ENCODE data around the gene COL8A2. TPM values are rescaled to one million over a fixed set of nuclear protein-coding genes. Genes with fewer than 3 reads are reported as not detected.
A peak's percentile ranks its signal among the peaks of the same experiment; 100 is the strongest.

COL8A2 gene
- polyA plus RNA-seq, 1 experiment = 6.8 TPM

DNA sequence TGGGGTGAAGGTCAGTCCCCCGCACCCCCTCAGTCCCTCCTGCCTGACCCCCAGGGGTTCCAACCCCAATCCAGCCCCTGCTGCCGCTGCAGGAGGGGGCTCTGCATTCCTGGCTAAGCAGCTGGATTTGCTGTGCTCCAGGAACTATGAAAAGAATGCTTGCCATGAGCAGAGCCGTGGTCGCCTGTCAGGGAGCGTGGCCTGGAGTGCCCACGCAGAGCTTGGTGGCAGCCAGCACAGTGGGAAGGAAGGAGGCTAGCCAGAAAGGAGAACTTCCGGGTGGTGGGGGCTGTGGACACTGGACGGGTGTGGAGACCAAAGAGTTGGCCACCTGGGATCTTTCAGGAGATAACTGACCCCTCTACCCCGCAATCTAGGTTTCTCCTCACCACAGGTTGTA is 5.6 kb downstream of the COL8A2 start:
- DNase-seq (ENCODE audit: low read depth) = no peak
- TF ChIP-seq, protein P1, sequence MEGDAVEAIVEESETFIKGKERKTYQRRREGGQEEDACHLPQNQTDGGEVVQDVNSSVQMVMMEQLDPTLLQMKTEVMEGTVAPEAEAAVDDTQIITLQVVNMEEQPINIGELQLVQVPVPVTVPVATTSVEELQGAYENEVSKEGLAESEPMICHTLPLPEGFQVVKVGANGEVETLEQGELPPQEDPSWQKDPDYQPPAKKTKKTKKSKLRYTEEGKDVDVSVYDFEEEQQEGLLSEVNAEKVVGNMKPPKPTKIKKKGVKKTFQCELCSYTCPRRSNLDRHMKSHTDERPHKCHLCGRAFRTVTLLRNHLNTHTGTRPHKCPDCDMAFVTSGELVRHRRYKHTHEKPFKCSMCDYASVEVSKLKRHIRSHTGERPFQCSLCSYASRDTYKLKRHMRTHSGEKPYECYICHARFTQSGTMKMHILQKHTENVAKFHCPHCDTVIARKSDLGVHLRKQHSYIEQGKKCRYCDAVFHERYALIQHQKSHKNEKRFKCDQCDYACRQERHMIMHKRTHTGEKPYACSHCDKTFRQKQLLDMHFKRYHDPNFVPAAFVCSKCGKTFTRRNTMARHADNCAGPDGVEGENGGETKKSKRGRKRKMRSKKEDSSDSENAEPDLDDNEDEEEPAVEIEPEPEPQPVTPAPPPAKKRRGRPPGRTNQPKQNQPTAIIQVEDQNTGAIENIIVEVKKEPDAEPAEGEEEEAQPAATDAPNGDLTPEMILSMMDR (IDR thresholded peaks at IDR 0.05; ENCODE audit: insufficient read depth, low read depth, low read length) = no peak
- no peak overlapping the region for H3K4me3 ChIP-seq (ENCODE audit: low read depth, low read length)
- POLR2A ChIA-PET = no interaction called here
- H3K36me3 ChIP-seq (ENCODE audit: control insufficient read depth, insufficient read depth, low read length) = no peaks in the 10 kb centered on the region
- H3K27me3 ChIP-seq (ENCODE audit: control insufficient read depth, insufficient read depth, low read length) = 0 out of 2 replicates have a peak, but pooled peaks cover under 1% of the 10 kb centered on the region
- CTCF ChIA-PET = interaction anchor here (0.8 to 6.9 kb wide), 5 partner anchors 10 to 30 kb away, joined by 3 to 71 read pairs (median 6); no protein-coding TSS in a partner anchor

GRCh38 chr1:36118447-36119204 is 6.4 kb downstream of the COL8A2 start:
- Histone ChIP-seq H3K4me3 (ENCODE audit: low read depth, low read length) (no peak overlapping the region), H3K27me3 (ENCODE audit: control insufficient read depth, insufficient read depth, low read length) (no peaks in the 10 kb centered on the region), H3K36me3 (ENCODE audit: control insufficient read depth, insufficient read depth, low read length) (no peaks in the 10 kb centered on the region)
- TF ChIP-seq, protein P1 (IDR thresholded peaks at IDR 0.05; ENCODE audit: insufficient read depth, low read depth, low read length) = no peak
- DNase-seq (ENCODE audit: low read depth) = no peak
- CTCF ChIA-PET = interaction anchor here (0.8 to 6.9 kb wide), 10 partner anchors 9 to 31 kb away, joined by 3 to 71 read pairs (median 4); no protein-coding TSS in a partner anchor
- POLR2A ChIA-PET = no interaction called here

GRCh38 chr1:36116901-36117300 is 8.1 kb downstream of the COL8A2 start:
- H3K4me3 ChIP-seq (ENCODE audit: low read depth, low read length) = no peak overlapping the region
- H3K36me3 ChIP-seq (ENCODE audit: control insufficient read depth, insufficient read depth, low read length) = peaks cover 1% of the 10 kb centered on the region; the same call in 1 of the 2 replicates
- TF ChIP-seq, protein P1 (IDR thresholded peaks at IDR 0.05; ENCODE audit: insufficient read depth, low read depth, low read length) = no peak
- POLR2A ChIA-PET = no interaction called here
- no peaks in the 10 kb centered on the region for H3K27me3 ChIP-seq (ENCODE audit: control insufficient read depth, insufficient read depth, low read length)
- CTCF ChIA-PET = interaction anchor here (1.2 to 6.9 kb wide), 5 partner anchors 13 to 33 kb away, joined by 3 to 71 read pairs (median 5); partner anchors contain the start of gene TRAPPC3
- DNase-seq (ENCODE audit: low read depth) = no peak

DNA sequence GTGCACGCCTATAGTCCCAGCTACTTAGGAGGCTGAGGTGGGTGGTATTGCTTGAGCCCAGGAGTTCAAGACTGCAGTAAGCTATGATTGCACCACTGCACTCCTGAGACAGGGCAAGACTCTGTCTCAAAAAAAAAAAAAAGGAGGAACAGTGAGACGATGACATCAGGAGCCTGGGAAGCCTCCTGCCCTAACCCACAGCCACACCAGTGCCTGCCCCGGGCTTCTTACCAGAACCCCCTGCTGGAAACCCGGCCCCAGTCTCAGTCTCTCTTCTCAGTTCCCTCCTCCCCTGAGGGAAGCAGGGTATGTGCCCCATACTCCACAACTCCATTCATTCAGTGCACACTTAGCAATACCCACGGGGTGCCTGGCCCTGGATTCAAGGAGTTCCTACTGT is 9.1 kb downstream of the COL8A2 start:
- no peak for DNase-seq (ENCODE audit: low read depth)
- POLR2A ChIA-PET = interaction anchor here (0.6 kb wide), 1 partner anchor 163 kb away, joined by 3 read pairs; no protein-coding TSS in a partner anchor
- Histone ChIP-seq H3K36me3 (ENCODE audit: control insufficient read depth, insufficient read depth, low read length) (peaks cover 1% of the 10 kb centered on the region; the same call in 1 of the 2 replicates), H3K27me3 (ENCODE audit: control insufficient read depth, insufficient read depth, low read length) (no peaks in the 10 kb centered on the region), H3K4me3 (ENCODE audit: low read depth, low read length) (no peak overlapping the region)
- TF ChIP-seq, protein P1 (IDR thresholded peaks at IDR 0.05; ENCODE audit: insufficient read depth, low read depth, low read length) = no peak
- CTCF ChIA-PET = interaction anchor here (1.0 to 6.9 kb wide), 3 partner anchors 12 to 19 kb away, joined by 3 to 71 read pairs (median 3); no protein-coding TSS in a partner anchor

- Histone ChIP-seq H3K27me3 (ENCODE audit: control insufficient read depth, insufficient read depth, low read length) (no peaks in the 10 kb centered on the region), H3K36me3 (ENCODE audit: control insufficient read depth, insufficient read depth, low read length) (peaks cover 1% of the 10 kb centered on the region; the same call in 1 of the 2 replicates), H3K4me3 (ENCODE audit: low read depth, low read length) (no peak overlapping the region)
- CTCF ChIA-PET = interaction anchor here (1.0 to 6.9 kb wide), 5 partner anchors 11 to 304 kb away, joined by 3 to 71 read pairs (median 3); no protein-coding TSS in a partner anchor
- POLR2A ChIA-PET = interaction anchor here (0.6 kb wide), 1 partner anchor 164 kb away, joined by 3 read pairs; no protein-coding TSS in a partner anchor
- DNase-seq (ENCODE audit: low read depth) = peak; percentile 85
- TF ChIP-seq, protein P1 (IDR thresholded peaks at IDR 0.05; ENCODE audit: insufficient read depth, low read depth, low read length) = no peak
These were observed 9.8 kb downstream of the COL8A2 start for GRCh38 chr1:36115200-36115669.
